Mammary epithelial cell (primary cell): ENCODE results near the gene SPARCL1.

Experiments used
- CTCF ChIP-seq, 2 donors: IDR thresholded peaks in 1 of 2; conservative IDR thresholded peaks in 1 of 2; 2 replicates each; pipeline ENCODE4 v1.5.1; 2011 to 2012; ENCODE audit warnings: inconsistent platforms in 2 of 2, low read length in 2 of 2, mild to moderate bottlenecking in 2 of 2, control low read depth in 1 of 2, low read depth in 1 of 2; ENCODE audit not compliant: insufficient read depth in 1 of 2; ENCODE audit errors: extremely low read depth in 1 of 2
- EZH2 ChIP-seq: IDR thresholded peaks from 2 replicates; pipeline ENCODE4 v1.6.1; 2012; ENCODE audit warnings: low read length, inconsistent platforms, borderline replicate concordance

GRCh38 chr4:87532109-87532508, 2.9 kb upstream of the SPARCL1 start:
- TF ChIP-seq CTCF (conservative IDR thresholded peaks at IDR 0.05 in 1 of 2, IDR thresholded peaks at IDR 0.05 in 1 of 2; ENCODE audit: extremely low read depth in 1 of 2, insufficient read depth in 1 of 2, low read depth in 1 of 2, low read length in 2 of 2) (no peak), EZH2 (no peak)
